Medulla oblongata (tissue), 1 donor: ENCODE results near the gene BET1L.

Experiments
- DNase-seq: peaks from one replicate; pipeline ENCODE4 v3.0.0-alpha.2; 2015; ENCODE audit errors: extremely low spot score

Gene BET1L

DNA sequence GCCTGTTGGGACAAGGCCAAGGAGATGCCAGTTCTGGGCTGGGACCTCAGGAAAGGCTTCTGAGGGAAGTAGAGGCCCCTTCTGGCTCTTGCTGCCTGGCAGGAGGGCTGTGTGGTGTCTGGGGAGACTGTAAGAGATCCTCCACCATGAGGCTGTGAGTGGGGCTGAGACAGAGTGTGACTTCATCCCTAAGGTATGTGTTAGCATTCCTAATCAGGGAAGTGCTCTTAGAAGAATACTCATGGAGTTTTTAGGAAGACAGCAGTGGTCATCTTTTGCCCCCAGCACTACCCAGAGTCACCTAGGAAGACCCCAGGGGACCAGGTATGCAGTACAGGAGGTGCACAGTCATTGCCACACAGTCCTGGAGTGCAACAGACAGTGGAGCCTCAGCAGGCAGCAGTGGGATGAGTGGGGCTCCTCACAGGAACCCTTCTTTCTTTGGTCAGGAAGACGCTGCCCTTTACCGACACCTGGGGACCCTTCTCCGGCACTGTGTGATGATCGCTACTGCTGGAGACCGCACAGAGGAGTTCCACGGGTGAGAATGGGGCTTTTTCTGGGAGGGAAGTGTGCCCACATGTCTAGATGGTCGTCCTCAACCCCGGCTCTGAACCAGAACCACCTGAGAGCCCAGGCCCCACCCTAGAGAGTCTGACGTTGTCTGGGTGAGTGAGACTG lies 3.1 kb upstream of the BET1L start:
- no peak for DNase-seq

DNA sequence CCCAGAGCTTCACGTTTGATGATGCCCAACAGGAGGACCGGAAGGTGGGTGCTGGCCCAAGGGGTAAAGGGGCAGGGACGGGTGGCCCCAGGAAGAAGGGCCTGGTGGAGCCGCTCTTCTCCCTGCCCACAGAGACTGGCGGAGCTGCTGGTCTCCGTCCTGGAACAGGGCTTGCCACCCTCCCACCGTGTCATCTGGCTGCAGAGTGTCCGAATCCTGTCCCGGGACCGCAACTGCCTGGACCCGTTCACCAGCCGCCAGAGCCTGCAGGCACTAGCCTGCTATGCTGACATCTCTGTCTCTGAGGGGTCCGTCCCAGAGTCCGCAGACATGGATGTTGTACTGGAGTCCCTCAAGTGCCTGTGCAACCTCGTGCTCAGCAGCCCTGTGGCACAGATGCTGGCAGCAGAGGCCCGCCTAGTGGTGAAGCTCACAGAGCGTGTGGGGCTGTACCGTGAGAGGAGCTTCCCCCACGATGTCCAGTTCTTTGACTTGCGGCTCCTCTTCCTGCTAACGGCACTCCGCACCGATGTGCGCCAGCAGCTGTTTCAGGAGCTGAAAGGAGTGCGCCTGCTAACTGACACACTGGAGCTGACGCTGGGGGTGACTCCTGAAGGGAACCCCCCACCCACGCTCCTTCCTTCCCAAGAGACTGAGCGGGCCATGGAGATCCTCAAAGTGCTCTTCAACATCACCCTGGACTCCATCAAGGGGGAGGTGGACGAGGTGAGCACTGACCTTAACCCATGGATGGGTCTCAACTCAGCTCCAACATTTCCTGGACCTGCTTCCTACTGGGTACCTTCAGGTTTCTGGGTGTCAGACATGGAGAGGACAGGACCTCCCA lies 2.3 kb upstream of the BET1L start:
- DNase-seq: no peak

DNA sequence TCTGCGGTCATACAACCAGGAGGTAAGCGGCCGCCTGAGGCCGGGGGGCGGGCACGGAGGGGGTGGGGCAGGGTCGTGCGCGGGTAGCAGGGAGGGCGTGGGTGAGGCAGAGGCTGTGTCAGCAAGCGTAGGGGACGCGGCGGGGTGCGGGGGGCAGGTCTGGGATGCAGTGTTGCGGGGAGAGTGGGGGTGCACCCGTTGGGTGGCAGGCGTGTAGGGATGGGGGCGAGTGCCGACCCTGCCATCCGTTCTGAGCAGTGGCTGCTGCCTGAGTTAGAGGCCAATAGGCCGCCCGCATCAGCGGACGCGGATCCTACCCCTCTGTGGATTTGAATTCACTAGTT lies 1.7 kb upstream of the BET1L start:
- no peak for DNase-seq

DNA sequence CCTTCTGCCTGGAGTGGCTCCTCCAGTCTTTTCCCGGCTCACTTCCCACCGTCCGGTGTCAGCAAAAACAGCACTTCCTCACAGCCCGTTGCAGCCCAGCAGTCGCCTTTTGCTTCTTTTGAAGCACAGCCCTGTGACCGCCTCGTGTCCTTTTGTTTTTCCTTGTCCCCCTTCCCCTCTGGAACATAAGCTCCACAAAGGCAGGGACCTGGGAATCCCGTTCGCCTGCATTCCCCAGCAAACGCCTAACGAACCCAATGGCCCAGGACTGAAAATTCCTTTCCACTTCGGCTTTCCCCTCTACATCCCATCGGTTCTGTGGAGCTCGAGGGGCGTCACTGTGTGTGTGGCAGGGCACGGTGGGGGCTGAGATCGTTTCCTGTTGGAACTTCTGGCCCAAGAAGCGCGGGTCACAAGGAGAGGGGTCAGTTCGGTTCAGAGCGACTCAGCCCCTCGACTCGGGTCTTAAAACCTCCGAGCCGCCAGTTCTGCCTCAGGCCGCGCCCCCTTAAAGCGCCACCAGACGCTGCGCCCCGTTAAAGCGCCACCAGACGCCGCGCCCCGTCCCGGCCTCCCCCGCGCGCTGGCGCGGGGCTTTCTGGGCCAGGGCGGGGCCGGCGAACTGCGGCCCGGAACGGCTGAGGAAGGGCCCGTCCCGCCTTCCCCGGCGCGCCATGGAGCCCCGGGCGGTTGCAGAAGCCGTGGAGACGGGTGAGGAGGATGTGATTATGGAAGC lies 1.1 kb upstream of the BET1L start:
- peak; percentile 75 for DNase-seq

DNA sequence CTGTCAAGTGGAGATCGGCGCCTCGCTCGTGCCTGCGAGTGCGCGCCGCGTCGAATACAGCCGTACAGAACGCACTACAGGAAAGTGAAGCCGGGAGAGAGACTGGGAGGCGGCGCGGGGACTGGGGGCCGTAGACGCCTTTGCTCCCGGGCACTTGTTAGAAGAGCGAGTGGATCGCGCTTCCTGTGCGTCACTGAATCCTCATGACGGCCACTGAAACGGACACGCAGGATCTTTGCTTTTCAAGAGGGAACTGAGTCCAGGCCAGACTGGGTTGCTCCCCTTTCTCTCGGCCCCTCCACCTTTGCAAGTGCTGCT lies 623 bp upstream of the BET1L start:
- DNase-seq: peak; percentile 54

DNA sequence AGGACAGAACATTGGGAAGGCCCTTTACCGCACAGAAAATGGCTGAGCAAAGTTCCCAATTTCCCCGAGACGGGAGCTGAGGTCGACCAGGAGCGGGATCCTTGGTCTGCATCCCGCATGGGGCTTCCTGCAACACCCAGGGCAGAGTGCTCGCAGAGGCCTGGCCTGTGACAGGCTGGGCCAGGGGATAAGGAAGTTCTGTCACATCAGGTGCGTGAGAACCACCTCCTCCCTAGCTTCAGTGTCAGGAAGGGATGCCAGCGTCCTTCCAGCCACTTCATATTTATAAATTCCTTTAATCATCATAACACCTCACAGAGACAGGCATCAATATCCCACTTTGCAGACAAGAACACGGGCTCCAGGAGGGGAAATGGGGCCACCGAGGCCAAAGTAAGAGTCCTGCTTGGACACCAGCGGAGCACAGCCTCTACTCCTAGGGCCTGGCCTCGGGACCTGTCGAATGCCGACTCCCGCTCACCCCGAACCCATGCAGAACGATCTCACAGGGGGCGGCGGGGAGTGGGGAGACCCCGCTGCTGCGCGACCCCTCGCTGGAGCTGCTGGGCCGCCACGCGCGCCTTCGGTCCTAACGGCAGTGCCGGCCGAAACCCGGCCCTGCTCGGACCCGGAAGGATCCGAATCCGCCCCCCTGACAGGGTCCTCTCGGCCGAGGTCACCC lies 532 bp downstream of the BET1L start:
- peak; percentile 19 for DNase-seq

DNA sequence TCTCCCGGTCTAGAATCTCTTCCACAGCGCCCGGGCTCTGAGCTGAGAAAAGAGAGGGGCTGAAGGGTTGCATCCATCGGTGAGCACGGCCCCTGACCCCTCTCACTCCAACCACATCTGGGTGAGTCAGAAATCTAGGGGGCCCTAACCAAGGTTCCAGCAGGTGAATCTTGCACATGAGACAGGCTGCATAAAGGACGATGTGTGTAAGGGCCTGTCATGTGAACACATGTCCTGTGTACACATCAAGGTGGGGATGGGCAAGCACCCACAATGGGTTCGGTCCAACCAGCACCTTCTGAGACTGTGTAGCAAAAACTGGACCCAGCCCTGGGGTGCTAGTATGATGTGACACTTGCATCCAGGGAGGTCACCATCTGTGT lies 1.2 kb downstream of the BET1L start:
- DNase-seq: no peak

DNA sequence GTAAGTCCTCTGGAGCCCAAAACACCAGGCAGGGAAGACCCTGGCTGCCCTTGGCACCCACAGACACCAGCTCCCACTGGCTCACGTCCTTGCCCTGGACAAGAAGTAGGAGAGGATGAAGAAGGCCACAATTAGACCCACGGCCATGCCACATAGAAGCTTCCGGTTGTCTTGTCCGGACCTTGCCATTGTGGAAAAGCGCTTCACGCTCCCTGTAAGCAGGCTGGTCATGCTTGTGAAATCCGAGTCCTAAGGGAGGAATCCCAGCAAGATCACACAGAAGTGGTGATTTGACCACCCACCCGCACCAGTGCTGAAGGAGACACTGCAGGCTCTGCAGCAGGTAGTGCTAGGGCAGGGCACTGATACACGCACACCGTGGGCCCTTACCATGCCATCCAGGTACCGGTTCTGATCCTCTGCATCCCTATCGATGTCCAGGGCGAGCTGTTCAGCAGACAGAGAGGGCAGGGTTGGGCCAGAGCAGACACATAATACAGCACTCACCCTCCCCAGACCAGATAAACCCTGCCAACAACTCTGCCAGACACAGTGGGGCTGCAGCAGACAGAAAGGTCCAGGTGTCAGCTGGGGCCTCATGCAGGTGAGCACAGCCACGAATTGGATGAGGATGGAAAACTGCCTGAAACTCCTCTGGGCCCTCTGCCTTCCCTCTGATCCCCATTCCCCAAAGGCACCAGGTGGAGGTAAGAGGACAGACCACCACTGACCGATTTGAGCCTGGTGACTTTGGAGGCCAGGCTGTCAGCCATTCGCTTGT lies 1.8 kb downstream of the BET1L start:
- DNase-seq: no peak

DNA sequence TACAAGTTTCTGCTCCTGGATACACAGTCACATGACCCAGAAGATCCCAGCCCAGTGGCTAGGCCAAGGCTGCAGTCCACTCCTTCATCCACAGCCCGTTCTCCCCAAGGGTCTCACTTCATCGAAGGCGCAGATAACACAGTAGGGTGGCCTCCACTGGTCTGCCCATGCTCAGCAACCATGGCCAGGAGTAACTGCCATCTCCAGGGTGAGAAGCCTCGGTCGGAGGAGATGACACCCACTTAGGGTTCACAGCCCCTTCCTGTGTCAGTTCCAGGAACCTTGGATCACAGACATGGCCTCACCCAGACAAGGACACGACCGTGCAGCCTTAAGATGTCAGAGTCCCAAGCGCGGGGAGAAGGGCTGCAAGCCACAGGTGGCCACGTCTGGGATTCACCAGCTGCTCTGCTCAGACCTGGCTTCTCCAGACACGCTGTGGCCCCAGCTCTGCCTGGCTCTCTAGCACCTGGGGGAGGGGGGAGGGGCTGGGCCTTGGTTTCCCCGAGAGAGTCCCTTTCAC lies 2.6 kb downstream of the BET1L start:
- no peak for DNase-seq

DNA sequence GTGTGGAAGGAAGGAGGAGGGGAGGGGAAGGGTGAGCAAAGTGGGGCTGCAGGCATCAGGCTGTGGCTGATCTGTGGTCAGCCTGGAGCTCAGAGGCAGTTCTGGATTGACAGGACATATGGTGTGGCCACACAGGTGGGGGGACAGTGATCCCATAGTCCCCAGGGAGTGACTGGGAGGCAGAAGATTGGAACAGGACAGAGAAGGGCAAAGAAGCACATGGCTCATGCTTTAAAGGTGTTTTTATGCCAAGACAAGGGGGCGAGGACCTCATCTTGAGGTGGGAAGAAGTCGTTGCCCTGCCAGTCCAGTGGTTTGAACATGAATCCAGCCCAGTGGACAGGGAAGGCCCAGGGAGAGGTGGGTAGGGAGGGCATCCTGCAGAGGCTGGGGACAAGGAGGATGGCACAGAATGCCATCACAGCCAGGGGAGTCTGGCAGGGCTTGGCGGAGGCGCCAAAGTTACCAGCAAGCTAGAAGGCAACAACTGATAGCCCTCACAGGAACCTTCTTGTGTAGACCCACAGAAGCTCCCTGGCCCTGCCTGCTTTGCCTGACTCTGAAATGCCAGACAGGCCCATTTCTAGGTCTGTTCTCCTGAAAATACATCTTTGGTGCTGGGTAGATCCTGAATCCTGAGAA lies 3.1 kb downstream of the BET1L start:
- no peak for DNase-seq

DNA sequence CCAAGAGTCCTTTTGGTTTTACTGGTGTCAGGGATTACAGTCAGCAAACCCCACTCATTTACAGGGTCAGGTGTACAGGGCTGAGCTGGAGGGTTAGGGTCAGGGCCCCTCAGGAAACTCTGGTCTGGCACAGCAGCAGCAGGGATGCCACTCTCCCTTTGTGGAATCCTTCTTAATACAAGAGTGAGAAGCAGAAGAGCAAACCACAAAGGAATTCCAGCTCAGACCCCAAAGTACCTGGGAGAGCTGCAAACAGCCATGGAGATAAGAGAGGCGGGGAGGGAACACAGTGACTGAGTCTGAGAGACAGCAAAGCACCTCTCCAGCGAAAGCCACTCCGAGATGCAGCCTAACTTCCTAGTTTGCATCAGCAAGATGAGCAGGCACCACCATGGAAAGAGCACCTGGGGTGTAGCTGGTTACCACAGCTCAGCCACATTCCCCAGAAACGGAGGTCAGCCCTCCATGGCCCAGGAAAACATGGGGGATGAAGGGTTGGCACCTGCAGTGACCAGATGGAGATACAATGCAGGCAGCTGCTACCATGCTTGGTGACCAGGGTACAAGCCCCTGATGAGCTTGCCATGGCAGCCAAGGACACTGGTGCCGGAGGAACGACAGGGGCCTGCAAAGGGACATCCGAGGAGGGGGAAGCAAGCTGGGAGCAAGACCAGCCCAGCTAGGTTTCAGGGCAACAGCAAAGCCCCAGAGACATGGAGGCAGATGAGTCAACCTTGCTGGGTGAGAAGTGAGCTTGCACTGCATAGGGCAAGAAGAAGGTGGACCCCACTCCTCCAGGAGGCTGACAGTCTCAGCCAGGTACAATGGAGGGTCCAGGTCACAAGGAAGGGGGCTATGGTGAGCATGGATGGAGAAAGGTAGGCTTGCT lies 3.9 kb downstream of the BET1L start:
- DNase-seq: no peak

DNA sequence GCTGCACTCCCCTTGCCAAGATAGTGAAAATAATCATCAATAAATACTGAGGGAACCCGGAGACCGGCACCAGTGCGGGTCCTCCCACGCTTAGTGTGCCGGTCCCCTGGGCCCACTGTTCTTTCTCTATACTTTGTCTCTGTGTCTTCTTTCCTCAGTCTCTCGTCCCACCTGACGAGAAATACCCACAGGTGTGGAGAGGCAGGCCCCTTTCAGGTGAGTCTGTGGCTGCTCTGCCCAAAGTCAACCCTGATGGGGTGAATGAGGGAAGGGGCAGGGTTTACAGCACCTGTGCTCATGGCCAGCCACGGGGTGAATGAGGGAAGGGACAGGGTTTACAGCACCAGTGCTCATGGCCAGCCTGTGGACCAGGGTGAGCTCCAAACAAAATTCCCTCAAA lies 4.7 kb downstream of the BET1L start:
- no peak for DNase-seq

DNA sequence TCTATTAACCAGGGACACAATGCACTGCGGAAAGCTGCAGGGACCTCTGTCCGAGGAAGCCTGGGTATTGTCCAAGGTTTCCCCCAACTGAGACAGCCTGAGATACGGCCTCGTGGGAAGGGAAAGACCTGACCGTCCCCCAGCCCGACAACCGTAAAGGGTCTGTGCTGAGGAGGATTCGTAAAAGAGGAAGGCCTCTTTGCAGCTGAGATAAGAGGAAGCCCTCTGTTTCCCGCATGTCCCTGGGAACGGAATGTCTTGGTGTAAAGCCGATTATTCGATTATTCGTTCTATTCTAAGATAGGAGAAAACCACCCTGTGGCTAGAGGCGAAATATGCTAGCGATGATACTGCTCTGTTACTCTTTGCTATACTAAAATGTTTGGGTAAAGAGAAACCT lies 5.2 kb downstream of the BET1L start:
- no peak for DNase-seq

DNA sequence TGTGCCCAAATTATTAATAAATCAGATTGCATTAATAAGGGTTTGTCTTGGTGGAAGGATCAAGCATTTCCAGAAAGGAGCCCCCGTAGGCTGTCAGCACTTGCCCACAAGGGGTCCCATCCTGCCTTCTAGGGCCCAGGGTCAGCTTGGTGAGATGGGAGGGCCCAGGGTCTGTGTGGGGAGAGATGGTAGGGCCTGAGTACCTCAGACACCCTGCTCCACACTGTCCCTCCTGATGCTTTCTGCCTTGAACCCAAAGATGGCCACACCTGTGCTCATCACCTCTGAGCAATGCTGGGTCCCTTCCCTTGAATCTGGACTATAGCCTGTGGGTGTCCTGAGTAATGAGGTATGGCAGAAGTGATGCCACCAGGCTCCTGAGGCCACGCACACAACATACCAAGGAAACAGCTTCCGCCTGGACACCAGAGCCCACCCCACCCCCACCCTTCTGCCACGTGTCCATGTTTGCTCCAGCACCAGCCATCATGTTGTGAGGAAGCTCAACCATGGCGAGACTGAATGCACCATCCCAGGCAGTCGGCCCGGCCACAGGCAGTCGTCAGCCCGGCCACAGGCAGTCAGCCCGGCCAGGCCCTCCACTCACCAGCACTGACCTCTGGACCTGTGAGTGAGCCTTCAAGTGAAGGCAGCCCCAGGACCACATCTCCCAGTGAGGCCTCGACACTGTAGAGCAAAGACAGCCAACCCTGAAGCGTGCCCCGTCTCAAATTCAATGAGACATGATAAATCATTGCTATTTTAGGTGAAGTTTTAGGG lies 6.8 kb downstream of the BET1L start:
- DNase-seq: no peak

DNA sequence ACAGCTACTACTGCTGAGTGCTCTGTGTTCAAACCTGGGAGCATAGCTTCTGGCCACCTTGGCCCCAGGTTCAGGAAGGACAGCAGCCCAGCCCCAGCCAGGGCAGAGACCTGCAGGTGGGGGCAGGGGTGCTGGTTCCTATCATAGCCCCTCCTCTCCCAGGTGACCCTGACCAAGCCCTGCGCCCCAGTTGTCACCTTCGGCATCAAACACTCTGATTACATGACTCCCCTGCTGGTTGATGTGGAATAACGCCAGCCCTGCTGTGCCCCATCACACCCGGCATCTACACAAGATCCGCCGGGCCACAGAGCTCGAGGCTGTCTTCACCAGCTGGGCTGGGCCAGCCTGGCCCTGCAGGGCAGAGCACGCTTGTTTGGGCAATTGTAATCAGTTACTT lies 7.4 kb downstream of the BET1L start:
- no peak for DNase-seq

DNA sequence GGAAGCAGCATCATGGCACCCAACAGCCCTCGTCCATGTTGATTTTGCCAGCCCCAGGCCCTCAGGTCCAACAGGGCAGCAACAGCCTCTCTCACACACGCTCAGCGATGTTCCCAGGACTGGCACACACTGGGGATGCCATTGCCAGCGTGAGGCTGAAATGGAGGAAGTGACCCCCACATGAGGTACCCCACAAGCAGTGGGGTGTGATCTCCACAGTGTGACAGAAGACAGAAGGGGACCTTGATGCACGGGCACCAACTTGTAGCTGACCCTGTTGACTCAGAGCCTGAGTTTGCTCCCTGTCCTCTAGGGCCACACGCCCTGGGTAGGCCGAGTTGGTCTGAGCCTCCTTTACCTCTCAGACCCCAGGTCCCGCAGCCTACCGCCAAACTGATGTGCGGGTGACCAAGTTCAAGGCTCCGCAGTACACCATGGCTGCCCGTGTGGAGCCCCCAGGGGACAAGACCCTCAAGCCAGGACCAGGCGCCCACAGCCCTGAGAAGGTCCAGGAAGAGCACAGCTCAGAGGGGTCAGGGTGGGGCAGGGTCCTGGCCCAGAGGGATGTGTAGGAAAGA lies 8.1 kb downstream of the BET1L start:
- DNase-seq: no peak

DNA sequence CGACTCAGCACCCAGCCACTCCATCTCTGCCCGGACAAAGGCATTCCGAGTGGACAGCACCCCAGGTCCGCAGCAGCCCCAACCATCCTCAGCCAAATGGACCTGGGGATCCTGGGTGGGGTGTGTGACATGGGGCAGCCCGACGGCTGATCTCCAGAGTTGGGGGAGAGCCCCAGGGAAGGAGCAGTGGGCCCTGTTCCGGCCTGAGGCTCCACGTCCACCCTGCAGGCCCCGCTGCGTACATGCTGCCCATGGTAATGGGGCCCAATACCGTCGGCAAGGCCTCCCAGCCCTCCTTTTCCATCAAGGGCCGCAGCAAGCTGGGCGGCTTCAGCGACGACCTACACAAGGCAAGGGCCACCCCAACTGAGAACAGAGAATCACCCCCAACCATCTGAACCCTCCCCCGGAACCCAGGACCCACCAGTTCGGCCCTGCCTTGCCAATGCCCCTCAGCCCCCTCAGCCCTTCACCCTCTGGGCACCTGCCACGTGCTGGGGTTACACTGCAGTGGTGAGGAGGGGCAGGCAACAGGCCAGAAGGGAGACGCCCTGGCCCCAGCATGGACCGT lies 8.9 kb downstream of the BET1L start:
- no peak for DNase-seq

DNA sequence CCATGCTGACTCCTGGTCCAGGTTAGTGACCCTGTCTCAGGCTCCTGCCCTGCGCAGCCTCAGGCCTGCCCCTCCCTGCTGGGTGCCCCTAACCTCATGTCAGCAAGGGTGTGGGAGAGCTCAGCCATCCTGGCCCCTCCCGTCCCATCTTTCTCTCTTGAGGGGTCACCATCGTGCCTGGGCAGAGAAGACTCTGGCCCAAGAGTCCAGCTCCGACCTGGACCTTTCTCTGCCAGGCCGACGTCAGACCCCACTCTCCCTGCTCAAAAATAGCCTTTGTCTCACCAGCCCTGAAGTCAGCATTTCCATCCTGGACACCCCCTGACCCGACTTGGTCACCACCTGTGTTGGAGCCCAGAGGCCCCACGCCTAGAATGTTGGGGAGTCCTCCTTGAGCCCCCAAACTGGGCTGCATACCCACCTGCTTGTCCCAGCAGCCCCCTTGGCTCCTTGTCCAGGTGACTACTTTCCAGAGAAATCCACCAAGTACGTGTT lies 9.4 kb downstream of the BET1L start:
- DNase-seq: no peak
